ENCODE results near the gene NCKAP5. TPM values are rescaled to one million over a fixed set of nuclear protein-coding genes. Genes with fewer than 3 reads are reported as not detected.

The NCKAP5 gene
- polyA plus RNA-seq, 3 donors: not detected

DNA sequence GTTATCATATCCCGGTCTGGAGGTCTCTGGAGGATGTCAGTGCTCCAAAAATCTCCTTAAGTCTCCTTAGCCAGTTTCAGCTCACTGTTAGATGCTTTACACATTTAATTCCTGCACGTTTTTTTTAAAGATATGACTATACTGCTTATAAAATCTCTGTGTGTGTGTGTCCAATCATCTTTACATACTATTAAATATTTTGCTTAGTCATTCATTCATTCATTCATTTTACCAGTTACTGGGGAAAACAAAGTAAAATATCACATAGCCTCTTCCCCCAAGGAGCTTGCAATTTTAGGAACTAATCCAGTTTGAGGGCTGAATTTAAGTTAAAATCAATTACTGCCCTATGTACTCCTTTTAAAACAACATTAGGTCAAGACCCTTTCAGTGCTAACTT, 605.1 kb downstream of the NCKAP5 start:
- no peak for DNase-seq
- TF ChIP-seq CTCF (IDR thresholded peaks at IDR 0.05): no peak
- no CpG with 5 or more reads among the region's 2 CpGs for WGBS (ENCODE audit: insufficient coverage)
- Histone ChIP-seq H3K27me3 (ENCODE audit: control insufficient read depth in 2 of 2, insufficient read depth in 2 of 2, low read length in 2 of 2) (no peaks in the 10 kb centered on the region), H3K4me2 (replicated peaks; ENCODE audit: extremely low read depth, low read length, poor library complexity, severe bottlenecking) (no peak overlapping the region), H2AFZ (ENCODE audit: insufficient read depth, low read depth, low read length, poor library complexity, severe bottlenecking) (no peak overlapping the region), H3K9ac (ENCODE audit: insufficient read depth, low read length, poor library complexity, severe bottlenecking) (no peak overlapping the region), H3K36me3 (replicated peaks in 1 of 2; ENCODE audit: control insufficient read depth in 1 of 2, insufficient read depth in 2 of 2, low read length in 2 of 2) (no peaks in the 10 kb centered on the region), H3K27ac (ENCODE audit: low read depth in 1 of 2, low read length in 2 of 2) (no peak overlapping the region), H3K79me2 (ENCODE audit: insufficient read depth, low read length) (no peaks in the 10 kb centered on the region), H3K4me3 (replicated peaks in 1 of 3; ENCODE audit: low read depth in 2 of 3, low read length in 3 of 3) (no peak overlapping the region), H3K9me3 (replicated peaks in 1 of 2; ENCODE audit: control insufficient read depth in 1 of 2, insufficient read depth in 1 of 2, low read length in 2 of 2) (no peaks in the 10 kb centered on the region), H4K20me1 (ENCODE audit: insufficient read depth, low read length) (no peaks in the 10 kb centered on the region), H3K4me1 (ENCODE audit: control insufficient read depth in 1 of 2, insufficient read depth in 2 of 2, low read length in 2 of 2) (no peaks in the 10 kb centered on the region)
- H3K27me3 Mint-ChIP-seq (ENCODE audit: low read depth in 3 of 3): peaks cover 1 to 5% (median 1%) of the 10 kb centered on the region in 3 donors
- H3K36me3 Mint-ChIP-seq: no peaks in the 10 kb centered on the region
- H3K4me1 Mint-ChIP-seq: no peaks in the 10 kb centered on the region
- no peak overlapping the region for H3K4me3 Mint-ChIP-seq
- intact Hi-C loops (cut with micrococcal nuclease): no loop called here
- H3K9me3 Mint-ChIP-seq: peaks cover 0 to 5% (median 0%) of the 10 kb centered on the region in 7 donors
- H3K27ac Mint-ChIP-seq: no peak overlapping the region

GRCh38 chr2:132958887-132959286, 609.4 kb downstream of the NCKAP5 start:
- no peak for TF ChIP-seq CTCF (IDR thresholded peaks at IDR 0.05)
- Histone ChIP-seq H2AFZ (ENCODE audit: insufficient read depth, low read depth, low read length, poor library complexity, severe bottlenecking) (no peak overlapping the region), H3K79me2 (ENCODE audit: insufficient read depth, low read length) (no peaks in the 10 kb centered on the region), H3K27me3 (ENCODE audit: control insufficient read depth in 2 of 2, insufficient read depth in 2 of 2, low read length in 2 of 2) (no peaks in the 10 kb centered on the region), H3K36me3 (replicated peaks in 1 of 2; ENCODE audit: control insufficient read depth in 1 of 2, insufficient read depth in 2 of 2, low read length in 2 of 2) (no peaks in the 10 kb centered on the region), H3K4me3 (replicated peaks in 1 of 3; ENCODE audit: low read depth in 2 of 3, low read length in 3 of 3) (no peak overlapping the region), H3K27ac (ENCODE audit: low read depth in 1 of 2, low read length in 2 of 2) (no peak overlapping the region), H4K20me1 (ENCODE audit: insufficient read depth, low read length) (no peaks in the 10 kb centered on the region), H3K9ac (ENCODE audit: insufficient read depth, low read length, poor library complexity, severe bottlenecking) (no peak overlapping the region), H3K4me2 (replicated peaks; ENCODE audit: extremely low read depth, low read length, poor library complexity, severe bottlenecking) (no peak overlapping the region), H3K4me1 (ENCODE audit: control insufficient read depth in 1 of 2, insufficient read depth in 2 of 2, low read length in 2 of 2) (no peaks in the 10 kb centered on the region), H3K9me3 (replicated peaks in 1 of 2; ENCODE audit: control insufficient read depth in 1 of 2, insufficient read depth in 1 of 2, low read length in 2 of 2) (no peaks in the 10 kb centered on the region)
- no CpG with 5 or more reads among the region's 2 CpGs for WGBS (ENCODE audit: insufficient coverage)
- intact Hi-C loops (cut with micrococcal nuclease): no loop called here
- Mint-ChIP-seq H3K9me3 (peaks cover 0 to 2% (median 0%) of the 10 kb centered on the region in 7 donors), H3K36me3 (no peaks in the 10 kb centered on the region), H3K27me3 (ENCODE audit: low read depth in 3 of 3) (peaks cover 0 to 2% (median 1%) of the 10 kb centered on the region in 3 donors), H3K4me1 (no peaks in the 10 kb centered on the region), H3K27ac (no peak overlapping the region), H3K4me3 (no peak overlapping the region)
- DNase-seq: no peak
